GM18517 (cell line): ENCODE results near the gene ADGRG1.

Experiments used
- ATAC-seq: cut with Tn5 transposase; IDR thresholded peaks from one replicate; pipeline ENCODE4 v1.9.1; 2021; ENCODE audit warnings: mild to moderate bottlenecking, moderate library complexity; ENCODE audit not compliant: unreplicated experiment

The ADGRG1 gene

DNA sequence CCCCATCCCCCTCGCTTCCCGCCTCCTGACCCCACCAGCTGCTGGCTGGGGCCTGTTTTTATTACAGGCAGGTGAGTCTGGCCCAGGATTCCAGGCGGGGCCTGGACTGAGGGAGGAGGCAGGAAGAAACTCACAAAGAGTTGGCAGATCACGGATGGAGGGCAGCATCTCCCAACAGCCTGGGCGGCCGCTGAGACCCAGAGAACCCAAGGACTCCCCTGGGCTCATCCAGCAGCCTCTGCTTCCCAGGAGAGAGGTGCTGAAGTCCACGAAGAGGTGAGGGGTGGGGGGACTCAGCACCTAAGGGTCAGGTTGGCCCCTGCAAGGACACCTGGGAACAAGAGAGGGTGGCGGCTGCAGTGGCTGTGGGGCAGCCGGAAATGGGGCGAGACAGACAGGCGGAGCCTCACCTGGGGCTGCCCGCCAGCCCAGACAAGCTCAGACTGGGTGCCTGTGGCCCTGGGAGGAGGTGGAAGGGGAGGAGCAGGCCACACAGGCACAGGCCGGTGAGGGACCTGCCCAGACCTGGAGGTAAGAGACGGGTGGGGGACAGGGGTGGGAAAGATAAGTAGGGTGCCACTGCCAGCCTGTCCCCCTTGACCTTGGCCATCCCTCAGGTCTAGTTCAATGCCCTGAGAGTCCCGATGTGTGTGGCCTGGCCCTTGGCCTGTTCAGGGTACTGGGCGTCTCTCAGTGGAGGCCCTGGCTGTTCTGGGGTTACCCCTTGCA is 8.7 kb upstream of the ADGRG1 start:
- ATAC-seq = no peak

DNA sequence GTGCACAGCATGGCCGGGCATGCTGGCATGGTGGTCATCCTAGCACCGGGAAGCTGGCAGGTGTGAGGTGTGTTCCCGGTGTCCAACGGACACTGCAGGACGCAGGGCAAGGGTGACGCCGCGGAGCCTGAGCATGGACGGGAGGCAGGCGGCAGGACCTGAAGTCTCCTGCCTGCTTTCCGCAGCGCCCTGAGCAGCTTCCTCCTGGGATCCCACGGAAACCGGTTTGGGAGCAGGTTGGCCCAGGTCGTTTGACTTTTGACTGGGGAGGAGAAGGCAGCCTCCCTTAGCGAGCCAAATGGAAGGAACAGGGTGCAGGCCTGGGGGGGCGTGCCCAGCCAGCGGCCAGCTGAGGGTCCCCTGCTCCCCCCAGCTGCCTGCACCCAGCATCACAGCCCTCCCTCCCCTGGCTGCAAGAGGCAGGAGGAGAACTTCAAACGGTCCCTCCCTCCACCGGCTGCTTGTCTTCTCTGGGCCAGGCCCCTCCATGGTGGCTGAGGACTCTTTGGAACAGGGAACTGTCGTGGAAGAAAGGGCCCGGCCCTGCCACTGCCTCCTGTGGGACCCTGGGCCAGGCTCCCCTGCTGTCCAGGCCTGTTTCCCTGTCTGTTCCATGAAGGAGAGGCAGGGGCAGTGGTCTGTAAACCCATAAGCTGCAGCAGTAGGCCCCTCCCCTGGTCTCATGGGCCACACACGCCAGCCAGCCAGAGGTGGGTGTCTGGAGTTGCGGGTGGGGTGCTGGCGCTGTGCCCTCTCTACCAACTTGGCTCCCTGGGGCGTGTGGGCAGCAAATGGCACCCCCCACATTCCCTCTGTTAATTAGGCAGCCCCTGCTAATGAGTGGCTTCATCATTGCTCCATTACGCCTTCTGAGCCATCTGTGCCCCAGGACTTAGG is 7.8 kb upstream of the ADGRG1 start:
- no peak for ATAC-seq

GRCh38 chr16:57621521-57622271 is 6.7 kb upstream of the ADGRG1 start:
- no peak for ATAC-seq

DNA sequence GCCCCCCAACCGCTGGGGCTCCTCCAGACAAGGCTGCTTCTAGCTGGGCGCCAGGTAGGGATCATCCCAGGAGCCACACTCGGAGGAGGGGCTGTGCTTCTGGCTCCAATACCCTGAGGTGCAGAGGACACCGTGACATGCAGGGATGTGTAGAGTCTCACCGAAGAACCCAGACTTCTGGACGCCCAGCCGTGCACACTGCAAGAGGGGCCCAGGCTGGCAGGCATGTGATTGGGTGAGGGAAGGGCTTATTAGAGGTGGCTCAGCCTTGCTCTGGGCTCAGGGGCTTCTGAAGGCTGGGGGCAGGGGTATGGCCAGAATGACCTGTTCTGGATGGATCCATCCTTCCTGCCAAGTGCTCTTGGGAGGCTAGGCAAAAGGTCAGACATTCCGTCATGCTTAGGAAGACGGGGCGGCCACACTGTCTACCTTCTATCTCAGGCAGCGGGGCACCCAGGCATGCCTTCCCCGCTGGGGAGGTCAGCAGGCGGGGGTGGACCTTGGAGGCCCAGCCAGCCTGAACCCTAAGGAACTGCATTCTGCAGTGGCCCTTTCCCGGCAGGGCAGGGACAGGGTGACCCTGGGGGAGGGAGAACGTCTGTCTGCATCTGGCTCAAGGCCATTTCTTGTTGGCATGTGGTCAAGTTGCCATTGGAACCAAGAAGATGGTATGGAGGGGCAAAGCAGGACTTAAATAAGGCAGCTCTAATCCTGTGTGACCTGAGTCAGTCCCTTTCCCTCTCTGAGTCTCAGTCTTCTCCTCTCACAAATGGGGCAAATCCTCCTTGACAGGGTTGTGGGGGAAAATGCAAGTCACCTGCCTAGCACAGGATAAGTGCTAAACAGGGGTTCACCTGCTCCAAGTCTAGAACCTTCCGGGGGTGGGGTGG is 5.8 kb upstream of the ADGRG1 start:
- ATAC-seq = no peak

DNA sequence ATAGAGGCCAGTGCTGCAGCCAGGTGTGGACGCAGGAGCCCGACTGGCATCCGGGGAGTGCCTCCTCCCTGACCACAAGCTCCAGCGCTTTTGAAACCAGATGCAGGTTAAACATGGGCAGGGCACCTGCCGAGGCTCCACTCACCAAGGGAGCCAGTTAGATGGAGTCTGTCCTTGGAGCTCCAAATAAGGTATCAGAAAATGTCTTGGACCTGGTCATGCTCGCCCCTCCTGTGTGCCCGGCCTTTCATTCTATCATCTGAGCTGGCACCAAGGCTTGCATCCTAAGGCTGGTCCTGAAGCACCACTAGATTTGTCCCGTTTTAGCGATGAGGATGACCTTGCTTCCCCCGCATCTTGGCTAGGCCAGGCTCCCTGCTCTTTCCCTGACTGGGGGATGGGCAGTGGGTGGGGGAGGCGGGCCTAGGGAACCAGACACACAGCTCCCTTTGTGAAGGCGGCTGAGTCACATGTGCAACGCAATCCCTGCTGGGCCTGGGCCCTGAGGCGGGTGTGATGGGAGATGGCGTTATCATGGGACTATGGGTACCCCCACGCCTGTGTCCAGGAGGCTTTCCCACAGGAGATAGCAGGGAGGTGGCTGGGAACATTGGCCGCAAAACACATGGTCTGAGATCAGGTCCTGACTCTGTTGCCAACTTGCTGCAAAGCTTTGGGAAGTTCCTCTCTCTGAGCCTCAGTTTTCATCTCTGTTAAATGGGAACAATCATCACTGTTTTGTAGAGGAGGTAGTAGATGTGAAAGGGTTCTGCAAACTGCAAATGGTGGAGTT is 5.0 kb upstream of the ADGRG1 start:
- no peak for ATAC-seq

GRCh38 chr16:57624044-57624688 is 4.3 kb upstream of the ADGRG1 start:
- no peak for ATAC-seq

DNA sequence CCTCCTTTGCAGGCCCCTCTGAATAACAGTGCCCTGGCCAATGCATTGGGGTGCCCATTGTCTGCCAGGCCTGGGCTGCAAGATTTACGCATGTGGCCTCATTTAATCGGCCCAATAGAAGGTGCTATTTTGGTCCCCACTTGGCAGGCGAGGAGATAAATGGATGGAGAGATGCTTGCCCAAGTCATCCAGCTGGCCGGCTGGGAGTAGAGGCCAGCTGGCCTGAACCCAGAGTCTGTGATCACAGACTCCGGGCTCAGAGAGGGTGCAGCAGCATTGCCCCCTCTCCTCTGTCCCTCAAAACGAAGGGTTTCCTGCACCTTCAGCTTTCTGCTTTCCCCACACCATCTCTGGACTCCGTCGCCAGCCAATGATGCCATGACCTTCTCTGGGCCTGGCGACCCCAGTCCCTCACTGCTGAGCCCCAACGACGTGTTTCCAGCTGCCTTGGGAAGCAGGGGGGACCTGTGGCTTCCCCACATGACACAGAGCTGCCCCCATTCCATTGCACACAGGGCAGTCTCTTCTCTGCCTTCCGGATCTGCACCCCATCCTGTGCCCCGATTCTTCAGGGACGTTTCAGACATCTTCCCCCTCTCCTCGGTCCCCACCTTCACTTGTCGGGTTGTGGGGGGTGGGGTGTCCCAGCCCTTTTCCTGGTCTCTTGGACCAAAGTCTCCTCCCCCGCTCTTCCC is 3.5 kb upstream of the ADGRG1 start:
- no peak for ATAC-seq

- ATAC-seq = no peak
Measured at GRCh38 chr16:57626420-57627170, 1.8 kb upstream of the ADGRG1 start.

DNA sequence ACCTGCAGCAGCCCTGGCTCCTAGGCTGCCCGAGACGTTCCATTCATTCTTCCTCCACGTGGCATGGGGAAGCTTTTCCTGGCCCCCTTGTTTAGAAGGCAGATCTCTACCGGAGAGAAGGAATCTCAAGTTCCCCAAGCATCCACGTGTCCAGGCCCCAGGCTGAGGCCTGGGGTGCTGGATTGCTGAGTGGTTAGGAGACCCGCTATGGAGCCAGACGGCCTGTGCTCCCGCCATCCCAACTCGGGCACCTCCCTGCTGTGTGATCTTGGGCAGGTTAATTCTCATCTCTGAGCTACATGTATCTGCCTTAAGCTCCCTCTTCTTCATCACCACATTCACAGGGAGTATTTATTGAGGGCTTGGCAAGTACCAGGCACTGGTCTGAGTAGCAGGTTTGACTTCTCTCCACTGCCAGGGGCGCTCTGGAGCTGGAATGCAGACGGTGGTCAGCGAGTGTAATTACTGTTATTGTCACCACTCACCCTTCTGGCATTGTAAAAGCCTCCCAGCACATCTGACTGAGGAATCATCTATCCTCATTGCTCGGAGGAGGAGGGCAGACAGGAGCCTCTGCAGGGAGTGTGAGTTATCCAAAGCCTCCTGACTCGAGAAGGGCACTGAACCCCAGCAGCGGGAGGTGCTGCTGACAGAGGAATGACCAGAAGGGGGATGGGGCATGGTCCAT is 1.1 kb upstream of the ADGRG1 start:
- ATAC-seq = no peak

DNA sequence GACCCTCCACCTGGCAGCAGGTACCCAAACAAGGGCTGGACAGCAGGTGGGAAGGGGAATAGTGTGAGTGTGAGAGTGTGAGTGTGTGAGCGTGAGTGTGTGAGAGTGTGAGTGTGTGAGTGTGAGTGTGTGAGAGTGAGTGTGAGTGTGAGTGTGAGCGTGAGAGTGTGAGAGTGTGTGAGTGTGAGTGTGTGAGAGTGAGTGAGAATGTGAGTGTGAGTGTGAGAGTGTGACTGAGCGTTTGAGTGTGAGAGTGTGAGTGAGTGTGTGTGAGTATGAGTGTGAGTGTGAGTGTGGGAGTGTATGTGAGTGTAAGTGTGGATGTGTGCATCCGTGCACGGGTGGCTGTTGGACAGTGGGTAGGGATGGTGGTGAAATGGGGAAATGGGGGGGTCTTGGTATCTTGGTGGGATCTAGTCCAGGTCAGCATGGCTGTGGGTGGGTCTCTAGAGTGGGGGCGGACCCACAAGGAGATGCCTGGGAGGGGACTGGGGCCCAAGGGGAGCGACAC is 408 bp downstream of the ADGRG1 start:
- no peak for ATAC-seq

DNA sequence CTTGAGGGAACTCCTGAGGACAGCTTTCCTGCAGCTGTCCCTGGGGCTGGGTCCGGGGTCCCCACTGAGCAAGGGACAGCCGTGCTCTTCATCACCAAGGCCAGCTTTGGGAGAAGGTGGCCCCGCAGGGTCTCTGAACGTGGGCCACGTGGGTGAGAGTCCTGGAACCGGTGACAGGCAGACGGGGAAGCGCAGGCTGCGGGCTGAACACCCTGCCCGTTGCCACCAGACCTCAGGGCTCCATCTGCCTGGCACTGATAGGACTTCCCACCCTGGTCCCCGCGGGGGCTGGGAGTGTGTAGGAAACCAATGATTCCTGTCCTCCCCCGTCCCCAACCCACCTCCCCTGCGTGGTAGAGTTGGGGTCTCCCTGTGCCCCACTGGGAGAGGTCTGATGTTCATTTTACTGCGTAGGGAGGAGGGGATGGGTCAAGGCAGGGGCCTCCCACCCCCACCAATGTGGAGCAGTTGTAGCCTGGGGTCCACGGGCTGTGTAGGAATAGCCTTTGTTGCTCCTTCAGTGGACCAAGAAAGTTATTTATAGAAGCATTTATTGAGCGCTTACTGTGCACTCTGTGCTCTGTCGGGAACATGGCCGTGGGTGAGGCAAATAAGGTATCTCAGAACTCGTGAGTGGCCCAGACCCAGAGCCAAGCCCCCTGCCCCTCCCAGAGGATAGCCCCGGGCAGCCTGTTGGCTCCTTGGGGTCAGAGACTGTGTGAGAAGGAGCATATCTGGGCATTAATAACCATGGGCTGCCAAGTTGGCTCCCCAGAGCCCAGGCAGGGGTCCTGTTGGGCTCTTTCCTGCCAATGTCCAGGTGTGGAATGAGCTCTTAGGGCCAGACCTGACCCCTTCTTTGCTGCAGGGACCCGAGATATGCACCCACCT is 1.3 kb downstream of the ADGRG1 start:
- no peak for ATAC-seq

- no peak for ATAC-seq
Measured at GRCh38 chr16:57630407-57630797, 2.0 kb downstream of the ADGRG1 start.

GRCh38 chr16:57630931-57631845 is 2.8 kb downstream of the ADGRG1 start:
- no peak for ATAC-seq

DNA sequence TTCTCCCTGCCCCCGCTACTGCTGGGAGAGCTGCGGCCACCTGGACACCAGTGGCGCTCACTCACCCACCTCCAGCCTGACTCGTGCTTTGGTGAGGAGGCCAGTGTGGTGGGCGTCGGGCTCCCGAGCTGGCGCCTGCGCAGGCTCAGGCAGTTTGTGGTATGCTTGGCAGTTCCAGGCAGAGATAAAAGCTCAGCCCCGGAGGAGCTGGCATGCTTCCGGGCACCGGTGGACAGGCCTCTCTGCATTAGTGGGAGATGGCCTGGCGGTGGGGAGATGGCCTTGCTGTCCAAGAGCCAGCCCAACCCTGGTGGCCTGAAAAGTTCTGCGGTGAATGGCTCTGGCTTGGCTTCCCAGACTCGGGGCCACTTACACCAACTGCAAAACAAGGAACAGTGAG is 4.1 kb downstream of the ADGRG1 start:
- no peak for ATAC-seq
